ENCODE measurements around the gene MCIDAS. TPM values are rescaled to one million over a fixed set of nuclear protein-coding genes. Genes with fewer than 3 reads are reported as not detected.

Gene MCIDAS
- total RNA-seq, 1 experiment from 2014 or later = 4.2 TPM

GRCh38 chr5:55225346-55225745 is 1.8 kb downstream of the MCIDAS start:
- no peak for DNase-seq (ENCODE audit: low read depth, low spot score)
- in situ Hi-C loops (cut with HindIII; ENCODE audit: low pct_unique_long_range_greater_than_20kb, low sequenced_read_pairs) = no loop called here

GRCh38 chr5:55223812-55224240 is 3.3 kb downstream of the MCIDAS start:
- no peak for DNase-seq (ENCODE audit: low read depth, low spot score)
- in situ Hi-C loops (cut with HindIII; ENCODE audit: low pct_unique_long_range_greater_than_20kb, low sequenced_read_pairs) = no loop called here

GRCh38 chr5:55222985-55223811 is 3.9 kb downstream of the MCIDAS start:
- DNase-seq (ENCODE audit: low read depth, low spot score) = no peak
- in situ Hi-C loops (cut with HindIII; ENCODE audit: low pct_unique_long_range_greater_than_20kb, low sequenced_read_pairs) = no loop called here

DNA sequence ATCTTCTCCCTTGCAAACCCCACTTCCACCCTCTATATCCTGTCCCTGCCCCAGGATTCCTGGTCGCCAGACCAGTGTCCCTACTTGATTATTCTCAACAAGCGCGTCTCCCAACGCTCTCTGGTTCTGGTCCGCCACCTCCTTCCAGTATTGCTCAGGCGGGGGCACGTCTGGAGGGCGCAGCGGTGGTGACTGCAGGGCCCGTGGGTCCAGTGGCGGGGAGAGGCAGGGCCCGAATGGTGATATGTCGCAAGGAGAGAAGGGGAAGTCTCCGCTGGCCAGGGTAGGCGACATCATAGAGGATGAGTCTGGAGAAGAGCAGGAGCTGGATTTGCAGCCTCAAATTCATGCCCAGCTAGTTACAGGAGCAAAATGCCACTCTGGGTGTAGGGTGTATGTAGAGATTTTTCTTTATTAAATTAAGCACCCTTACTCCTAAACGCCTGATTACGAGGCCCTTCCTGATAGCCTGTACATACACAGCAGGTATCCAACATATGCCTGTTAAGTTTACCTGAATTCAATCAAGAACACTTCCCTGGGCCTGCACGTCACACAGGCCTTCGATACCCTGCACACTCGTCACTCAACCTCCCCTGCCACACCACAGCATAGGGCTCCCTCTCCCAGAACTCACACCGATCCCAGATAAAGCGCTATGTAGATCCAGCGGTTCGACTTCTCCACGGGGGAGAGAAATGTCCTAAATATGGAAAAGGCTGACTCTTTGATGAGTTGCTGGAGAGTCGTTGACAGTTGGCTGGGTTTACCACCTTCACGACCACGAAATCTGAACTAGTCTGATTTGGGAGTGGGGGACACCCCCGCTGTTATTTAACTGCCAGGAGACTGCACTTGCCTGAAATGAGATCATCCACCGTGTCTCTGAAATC is 4.8 kb downstream of the MCIDAS start:
- in situ Hi-C loops (cut with HindIII; ENCODE audit: low pct_unique_long_range_greater_than_20kb, low sequenced_read_pairs) = no loop called here
- no peak for DNase-seq (ENCODE audit: low read depth, low spot score)

- in situ Hi-C loops (cut with HindIII; ENCODE audit: low pct_unique_long_range_greater_than_20kb, low sequenced_read_pairs) = no loop called here
- no peak for DNase-seq (ENCODE audit: low read depth, low spot score)
Measured at GRCh38 chr5:55220433-55221185, 6.5 kb downstream of the MCIDAS start.

GRCh38 chr5:55219770-55220169 is 7.3 kb downstream of the MCIDAS start:
- in situ Hi-C loops (cut with HindIII; ENCODE audit: low pct_unique_long_range_greater_than_20kb, low sequenced_read_pairs) = no loop called here
- no peak for DNase-seq (ENCODE audit: low read depth, low spot score)

DNA sequence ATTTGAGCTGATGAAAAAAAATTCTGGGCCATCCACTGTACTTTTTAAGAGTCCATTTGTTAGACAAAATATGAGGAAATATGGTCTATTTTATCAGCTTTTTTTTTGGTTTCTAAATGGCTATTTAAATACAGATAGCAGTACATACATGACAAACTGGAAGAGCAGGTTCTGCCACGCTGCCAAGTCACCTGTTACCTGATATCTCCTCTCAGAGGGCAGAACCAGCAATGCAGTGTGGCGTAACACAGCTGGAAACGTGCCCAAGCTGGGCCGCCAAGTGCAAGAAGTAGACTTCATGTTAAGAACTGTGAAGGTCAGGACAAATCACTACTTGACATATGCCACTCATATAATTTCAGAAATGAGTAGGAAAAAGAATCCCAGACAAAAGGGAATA is 8.1 kb downstream of the MCIDAS start:
- in situ Hi-C loops (cut with HindIII; ENCODE audit: low pct_unique_long_range_greater_than_20kb, low sequenced_read_pairs) = no loop called here
- no peak for DNase-seq (ENCODE audit: low read depth, low spot score)

DNA sequence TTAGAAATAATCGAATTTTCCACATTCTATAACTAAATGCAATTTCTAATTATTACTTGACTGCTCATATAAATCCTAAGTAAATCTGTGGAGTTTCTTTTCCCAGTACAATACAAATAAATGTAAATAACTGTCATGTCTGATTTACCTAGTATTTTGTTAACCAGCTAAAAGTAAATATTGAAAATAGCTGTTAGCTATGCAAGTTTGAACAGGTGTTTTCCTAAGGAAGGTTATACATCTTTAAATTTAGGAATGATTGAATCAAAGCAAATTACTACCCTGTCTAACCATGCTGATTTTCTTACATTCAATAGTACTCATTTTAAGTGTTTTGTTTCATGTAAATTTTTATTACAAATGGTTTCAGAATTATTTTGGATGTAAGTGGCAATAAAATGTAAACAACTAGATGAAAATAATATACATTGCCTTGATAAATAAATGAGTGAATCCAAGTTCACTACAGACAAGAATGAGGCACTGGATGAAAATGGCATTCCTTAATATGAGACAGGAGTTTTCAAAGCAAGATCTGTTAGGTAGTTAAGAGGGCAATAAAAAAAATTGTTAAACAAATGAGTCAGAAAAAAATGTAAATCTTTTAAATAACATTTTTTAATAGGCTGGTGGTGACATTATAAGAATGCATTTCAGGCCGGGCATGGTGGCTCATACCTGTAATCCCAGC is 15.8 kb downstream of the MCIDAS start:
- in situ Hi-C loops (cut with HindIII; ENCODE audit: low pct_unique_long_range_greater_than_20kb, low sequenced_read_pairs) = no loop called here
- no peak for DNase-seq (ENCODE audit: low read depth, low spot score)

DNA sequence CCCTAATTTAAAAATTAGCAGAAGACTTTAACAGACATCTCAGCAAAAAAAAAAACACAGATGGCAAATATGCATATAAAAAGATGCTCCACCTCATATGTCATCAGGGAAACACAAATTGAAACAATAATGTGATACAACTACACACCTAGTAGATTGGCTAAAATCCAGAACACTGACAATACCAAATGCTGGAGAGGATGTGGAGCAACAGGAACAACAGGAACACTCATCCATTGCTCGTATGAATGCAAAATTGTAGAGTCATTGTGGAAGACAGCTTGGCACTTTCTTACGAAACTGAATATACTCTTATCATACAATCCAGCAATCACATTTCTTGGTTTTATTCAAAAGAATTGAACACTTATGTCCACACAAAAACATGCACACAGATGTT is 22.1 kb downstream of the MCIDAS start:
- DNase-seq (ENCODE audit: low read depth, low spot score) = no peak
- in situ Hi-C loops (cut with HindIII; ENCODE audit: low pct_unique_long_range_greater_than_20kb, low sequenced_read_pairs) = no loop called here

- in situ Hi-C loops (cut with HindIII; ENCODE audit: low pct_unique_long_range_greater_than_20kb, low sequenced_read_pairs) = no loop called here
- no peak for DNase-seq (ENCODE audit: low read depth, low spot score)
Measured at GRCh38 chr5:55191165-55191564, 36.0 kb downstream of the MCIDAS start.

- no peak for DNase-seq (ENCODE audit: low read depth, low spot score)
- in situ Hi-C loops (cut with HindIII; ENCODE audit: low pct_unique_long_range_greater_than_20kb, low sequenced_read_pairs) = no loop called here
Measured at GRCh38 chr5:55188656-55189540, 38.2 kb downstream of the MCIDAS start.

DNA sequence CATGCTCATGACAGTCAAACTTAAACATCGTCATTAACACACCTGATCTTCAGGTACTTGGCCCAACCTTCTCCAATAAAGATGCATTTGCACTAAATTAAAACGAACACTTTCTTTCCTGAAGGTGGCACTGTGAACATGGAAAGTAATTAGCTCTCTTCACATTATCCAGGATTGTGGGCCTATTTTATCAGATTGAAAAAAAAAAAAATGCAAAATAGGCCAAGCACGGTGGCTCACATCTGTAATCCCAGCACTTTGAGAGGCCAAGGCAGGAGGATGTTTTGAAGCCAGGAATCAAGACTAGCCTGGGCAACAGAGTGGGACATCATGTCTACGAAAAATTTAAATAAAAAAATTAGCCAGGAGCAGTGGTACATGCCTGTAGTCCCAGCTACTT is 39.7 kb downstream of the MCIDAS start:
- peak; percentile 55 for DNase-seq (ENCODE audit: low read depth, low spot score)
- in situ Hi-C loops (cut with HindIII; ENCODE audit: low pct_unique_long_range_greater_than_20kb, low sequenced_read_pairs) = no loop called here

DNA sequence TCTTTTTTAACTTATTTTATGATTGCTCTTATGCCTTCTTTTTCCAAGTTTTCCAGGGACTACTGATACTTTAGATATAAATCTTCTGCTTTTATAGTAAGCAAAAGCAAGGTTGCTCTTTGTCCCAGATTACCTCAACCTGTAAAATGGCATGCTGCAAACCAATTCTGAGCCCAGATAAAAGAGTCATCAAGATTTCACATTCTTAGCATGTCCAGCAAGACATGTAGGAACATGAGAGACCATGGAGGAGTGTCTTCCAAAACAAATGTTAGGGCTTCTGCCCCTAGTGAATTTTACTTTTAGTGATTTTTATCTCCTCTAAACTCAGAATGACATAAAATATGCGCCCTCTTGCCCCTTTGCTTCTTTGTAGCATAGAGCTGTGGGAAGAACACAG is 47.1 kb downstream of the MCIDAS start:
- no peak for DNase-seq (ENCODE audit: low read depth, low spot score)
- in situ Hi-C loops (cut with HindIII; ENCODE audit: low pct_unique_long_range_greater_than_20kb, low sequenced_read_pairs) = no loop called here

GRCh38 chr5:55177078-55177477 is 50.0 kb downstream of the MCIDAS start:
- DNase-seq (ENCODE audit: low read depth, low spot score) = no peak
- in situ Hi-C loops (cut with HindIII; ENCODE audit: low pct_unique_long_range_greater_than_20kb, low sequenced_read_pairs) = no loop called here

- in situ Hi-C loops (cut with HindIII; ENCODE audit: low pct_unique_long_range_greater_than_20kb, low sequenced_read_pairs) = no loop called here
- peak; percentile 82 for DNase-seq (ENCODE audit: low read depth, low spot score)
Measured at GRCh38 chr5:55176176-55176818, 50.8 kb downstream of the MCIDAS start.

GRCh38 chr5:55175781-55176175 is 51.3 kb downstream of the MCIDAS start:
- no peak for DNase-seq (ENCODE audit: low read depth, low spot score)
- in situ Hi-C loops (cut with HindIII; ENCODE audit: low pct_unique_long_range_greater_than_20kb, low sequenced_read_pairs) = no loop called here
